ENCODE results near the gene OPA1. TPM values are rescaled to one million over a fixed set of nuclear protein-coding genes. Genes with fewer than 3 reads are reported as not detected.

Gene OPA1
- total RNA-seq, 2 donors from 2014 or later, result 20.8 to 45.8 TPM

DNA sequence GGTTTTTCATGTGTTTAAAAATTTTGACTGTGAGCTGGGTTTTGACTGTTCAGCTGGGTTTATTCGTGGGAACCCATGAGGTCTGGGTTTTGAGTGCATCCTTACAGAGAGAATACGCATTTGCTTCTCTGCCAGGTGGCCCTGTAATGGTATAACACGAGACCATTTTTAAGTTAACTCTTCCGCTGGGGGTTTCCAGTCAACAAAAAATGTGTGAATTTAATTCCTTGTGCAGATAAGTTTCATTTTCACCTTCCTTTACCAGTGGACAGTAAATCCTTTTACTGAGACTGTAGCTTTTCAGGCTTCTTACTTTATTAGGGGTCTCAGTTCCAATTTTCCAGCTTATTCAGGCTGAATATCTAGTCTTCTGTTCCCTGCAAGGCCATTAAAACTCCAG is 149.6 kb downstream of the OPA1 start:
- 78 to 84% methylated on average over 4 of the region's 4 CpGs for WGBS, 2 donors
- Histone ChIP-seq H3K36me3 (replicated peaks in 1 of 2; ENCODE audit: insufficient read depth in 1 of 2, low read depth in 2 of 2) (no peaks in the 10 kb centered on the region), H3K9me3 (no peaks in the 10 kb centered on the region), H3K4me1 (peaks cover 34% of the 10 kb centered on the region), H3K27ac (peak overlapping the region in 1 of 4 donors; percentile 87), H3K27me3 (no peaks in the 10 kb centered on the region), H3K4me3 (no peak overlapping the region)
- intact Hi-C loops (cut with DNase I), result no loop called here
- TF ChIP-seq POLR2A (IDR thresholded peaks at IDR 0.05), result no peak
- TF ChIP-seq, protein P1, sequence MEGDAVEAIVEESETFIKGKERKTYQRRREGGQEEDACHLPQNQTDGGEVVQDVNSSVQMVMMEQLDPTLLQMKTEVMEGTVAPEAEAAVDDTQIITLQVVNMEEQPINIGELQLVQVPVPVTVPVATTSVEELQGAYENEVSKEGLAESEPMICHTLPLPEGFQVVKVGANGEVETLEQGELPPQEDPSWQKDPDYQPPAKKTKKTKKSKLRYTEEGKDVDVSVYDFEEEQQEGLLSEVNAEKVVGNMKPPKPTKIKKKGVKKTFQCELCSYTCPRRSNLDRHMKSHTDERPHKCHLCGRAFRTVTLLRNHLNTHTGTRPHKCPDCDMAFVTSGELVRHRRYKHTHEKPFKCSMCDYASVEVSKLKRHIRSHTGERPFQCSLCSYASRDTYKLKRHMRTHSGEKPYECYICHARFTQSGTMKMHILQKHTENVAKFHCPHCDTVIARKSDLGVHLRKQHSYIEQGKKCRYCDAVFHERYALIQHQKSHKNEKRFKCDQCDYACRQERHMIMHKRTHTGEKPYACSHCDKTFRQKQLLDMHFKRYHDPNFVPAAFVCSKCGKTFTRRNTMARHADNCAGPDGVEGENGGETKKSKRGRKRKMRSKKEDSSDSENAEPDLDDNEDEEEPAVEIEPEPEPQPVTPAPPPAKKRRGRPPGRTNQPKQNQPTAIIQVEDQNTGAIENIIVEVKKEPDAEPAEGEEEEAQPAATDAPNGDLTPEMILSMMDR (IDR thresholded peaks at IDR 0.05), result no peak
- no peak for ATAC-seq
- no peak for DNase-seq

DNA sequence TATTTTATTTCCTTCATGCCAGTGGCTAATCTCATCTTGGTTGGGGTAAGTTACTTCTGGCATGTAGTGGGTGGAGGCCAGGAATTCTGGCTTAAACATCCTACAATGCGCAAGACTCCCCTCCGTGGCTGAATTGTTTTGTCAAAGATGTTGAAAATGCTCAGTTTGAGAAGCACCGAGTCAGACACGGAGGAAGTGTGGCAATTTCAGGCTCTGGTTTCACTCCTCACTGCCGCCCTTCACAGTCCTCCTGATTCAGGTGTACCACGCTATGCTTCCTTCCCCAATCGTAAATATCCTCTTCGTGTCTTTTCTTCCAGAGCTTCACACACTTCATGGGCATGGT is 150.7 kb downstream of the OPA1 start:
- Histone ChIP-seq H3K4me1 (peaks cover 32% of the 10 kb centered on the region), H3K27me3 (no peaks in the 10 kb centered on the region), H3K27ac (peak overlapping the region; percentile 65 to 87 (median 81)), H3K4me3 (no peak overlapping the region), H3K36me3 (replicated peaks in 1 of 2; ENCODE audit: insufficient read depth in 1 of 2, low read depth in 2 of 2) (no peaks in the 10 kb centered on the region), H3K9me3 (no peaks in the 10 kb centered on the region)
- peak; percentile 32 to 39 (median 37) for DNase-seq
- 11 to 13% methylated on average over 8 of the region's 8 CpGs for WGBS, 2 donors
- TF ChIP-seq POLR2A (IDR thresholded peaks at IDR 0.05), result no peak
- TF ChIP-seq, protein P1 (IDR thresholded peaks at IDR 0.05), result no peak
- intact Hi-C loops (cut with DNase I), result no loop called here
- ATAC-seq, result peak; percentile 66

DNA sequence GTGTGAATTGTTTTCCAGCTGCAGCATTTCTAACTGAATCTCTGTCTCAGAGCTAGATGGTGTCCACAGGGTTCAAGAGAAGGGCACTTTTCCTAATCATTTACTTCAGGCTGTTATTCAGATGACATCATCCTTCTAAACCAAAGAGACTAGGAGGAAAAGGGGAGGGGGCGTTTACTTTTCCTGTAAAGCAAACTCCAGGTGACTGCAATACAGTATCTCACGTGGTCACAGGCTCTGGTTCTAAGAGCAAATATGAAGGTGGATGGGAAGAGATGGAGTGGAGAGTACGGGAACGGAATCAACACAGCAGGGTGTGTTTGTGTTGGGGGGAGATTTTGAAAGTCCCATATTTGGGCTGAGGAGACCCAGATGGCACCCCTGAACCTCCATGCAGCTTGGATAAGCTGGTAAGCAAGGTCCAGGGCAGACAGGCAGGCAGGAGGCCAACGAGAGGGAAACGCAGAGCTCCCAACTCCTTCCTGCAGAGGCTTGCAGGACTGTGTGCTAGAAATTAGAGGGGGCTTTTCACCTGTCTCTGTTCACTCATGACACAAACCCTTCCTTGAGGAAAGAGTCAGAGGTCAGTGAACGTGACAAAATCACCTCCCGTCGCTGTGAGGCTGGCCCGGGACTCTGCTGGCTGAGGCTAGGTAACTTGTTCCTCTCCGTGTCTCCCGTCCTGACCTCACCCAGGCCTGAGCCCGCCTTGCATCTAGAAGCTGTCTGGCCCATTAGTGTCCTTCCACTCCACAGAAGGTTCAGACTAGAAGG is 151.2 kb downstream of the OPA1 start:
- 64 to 68% methylated on average over 13 of the region's 13 CpGs for WGBS, 2 donors
- peak; percentile 96 for ATAC-seq

DNA sequence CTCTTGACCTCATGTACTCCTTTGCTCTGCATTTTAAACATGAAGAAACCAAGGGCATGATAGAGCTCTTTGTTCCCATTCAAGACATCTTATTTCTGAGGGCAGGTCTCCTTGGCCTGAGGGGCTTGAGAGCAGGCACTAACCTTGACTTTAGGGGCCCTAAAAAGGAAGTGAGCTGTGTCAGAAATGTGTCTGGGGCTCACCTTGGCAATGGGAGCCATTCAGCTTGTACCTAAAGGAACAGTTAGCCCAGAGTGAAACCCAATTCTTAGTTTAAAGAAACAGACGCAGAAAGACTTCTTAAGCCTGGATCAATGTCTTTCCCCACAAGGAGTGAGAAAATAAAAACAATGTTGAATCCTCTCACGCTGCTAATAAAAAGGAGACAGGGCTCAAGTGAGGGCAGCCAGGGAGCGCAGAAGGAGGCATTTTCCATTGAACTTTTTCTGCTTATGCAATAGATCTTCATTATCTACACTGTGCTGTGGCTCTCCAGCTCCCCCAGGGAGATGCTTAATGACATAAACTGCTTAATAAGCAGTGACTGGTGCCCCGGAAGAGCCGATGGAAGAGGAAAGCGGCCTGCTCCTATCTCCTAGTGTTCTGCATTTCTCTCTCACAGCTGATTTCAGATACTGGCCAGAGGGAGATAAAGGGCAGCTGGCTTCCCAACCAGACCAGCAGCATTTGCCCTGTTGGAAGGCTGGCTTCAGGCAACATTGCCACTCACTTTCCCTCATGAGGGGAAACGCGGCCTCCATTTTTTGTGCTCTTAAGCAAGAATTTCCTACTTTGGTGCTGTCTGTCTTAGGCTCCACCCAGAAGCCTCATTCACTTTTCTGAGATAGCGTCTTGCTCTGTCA is 152.0 kb downstream of the OPA1 start:
- ATAC-seq (peak; percentile 25), DNase-seq (peak in 2 of 4 donors; percentile 47 to 48)
- TF ChIP-seq POLR2A (IDR thresholded peaks at IDR 0.05), result no peak
- TF ChIP-seq, protein P1 (IDR thresholded peaks at IDR 0.05), result no peak
- intact Hi-C loops (cut with DNase I), result no loop called here
- H3K4me1 ChIP-seq, result peaks cover 32% of the 10 kb centered on the region
- H3K4me3 ChIP-seq, result no peak overlapping the region
- 58 to 63% methylated on average over 9 of the region's 9 CpGs for WGBS, 2 donors
- no peaks in the 10 kb centered on the region for H3K36me3 ChIP-seq (replicated peaks in 1 of 2; ENCODE audit: insufficient read depth in 1 of 2, low read depth in 2 of 2)
- peak overlapping the region; percentile 25 to 87 (median 74) for H3K27ac ChIP-seq
- no peaks in the 10 kb centered on the region for H3K27me3 ChIP-seq
- no peaks in the 10 kb centered on the region for H3K9me3 ChIP-seq

More for the DNA sequence above, 151.2 kb downstream of the OPA1 start:
- H3K9me3 ChIP-seq, result no peaks in the 10 kb centered on the region
- TF ChIP-seq, protein P1 (IDR thresholded peaks at IDR 0.05), result peak in 1 of 7 experiments; percentile 2
- TF ChIP-seq POLR2A (IDR thresholded peaks at IDR 0.05), result peak in 2 of 3 donors; percentile 33 to 40
- peak; percentile 62 to 88 (median 74) for DNase-seq
- intact Hi-C loops (cut with DNase I), result no loop called here
- H3K4me1 ChIP-seq, result peaks cover 32% of the 10 kb centered on the region
- no peaks in the 10 kb centered on the region for H3K27me3 ChIP-seq
- peak overlapping the region; percentile 65 to 87 (median 81) for H3K27ac ChIP-seq
- no peak overlapping the region for H3K4me3 ChIP-seq
- no peaks in the 10 kb centered on the region for H3K36me3 ChIP-seq (replicated peaks in 1 of 2; ENCODE audit: insufficient read depth in 1 of 2, low read depth in 2 of 2)
